ENCODE results near the gene EXOC3L2. TPM values are rescaled to one million over a fixed set of nuclear protein-coding genes. Genes with fewer than 3 reads are reported as not detected.

The EXOC3L2 gene
- total and polyA plus RNA-seq, 10 donors: 1.9 to 22.7 (median 13.4) TPM

GRCh38 chr19:45278087-45278486 is 32.9 kb upstream of the EXOC3L2 start:
- Histone ChIP-seq H3K27me3 (replicated peaks in 1 of 7) (no peaks in the 10 kb centered on the region), H3K4me1 (peaks cover 0 to 5% (median 0%) of the 10 kb centered on the region in 6 donors), H3K4me3 (no peak overlapping the region), H3K9me3 (no peaks in the 10 kb centered on the region), H3K27ac (no peak overlapping the region), H3K36me3 (peaks cover 6 to 99% (median 57%) of the 10 kb centered on the region in 6 donors)
- no peak for DNase-seq
- WGBS, 5 donors: 92 to 98% (median 96%) methylated on average over 10 of the region's 10 CpGs
- intact Hi-C loops (cut with DNase I; ENCODE audit: low total_unique reads): no loop called here
- TF ChIP-seq POLR2A (IDR thresholded peaks at IDR 0.05) (no peak), CTCF (IDR thresholded peaks at IDR 0.05 in 8 of 11, conservative IDR thresholded peaks at IDR 0.05 in 3 of 11) (no peak), POLR2AphosphoS5 (IDR thresholded peaks at IDR 0.05) (no peak)

GRCh38 chr19:45276284-45276687 is 31.1 kb upstream of the EXOC3L2 start:
- H3K4me1 ChIP-seq: peaks cover 0 to 9% (median 0%) of the 10 kb centered on the region in 6 donors
- no peak for DNase-seq
- no peak overlapping the region for H3K27ac ChIP-seq
- no peak overlapping the region for H3K4me3 ChIP-seq
- WGBS, 5 donors: 84 to 89% (median 87%) methylated on average over 5 to 7 of the region's 7 CpGs
- no peaks in the 10 kb centered on the region for H3K27me3 ChIP-seq (replicated peaks in 1 of 7)
- peaks cover 6 to 99% (median 58%) of the 10 kb centered on the region in 6 donors for H3K36me3 ChIP-seq
- no peaks in the 10 kb centered on the region for H3K9me3 ChIP-seq
- intact Hi-C loops (cut with DNase I; ENCODE audit: low total_unique reads): no loop called here
- TF ChIP-seq CTCF (IDR thresholded peaks at IDR 0.05 in 8 of 11, conservative IDR thresholded peaks at IDR 0.05 in 3 of 11) (no peak), POLR2A (IDR thresholded peaks at IDR 0.05) (no peak), POLR2AphosphoS5 (IDR thresholded peaks at IDR 0.05) (no peak)

- peaks cover 6 to 99% (median 59%) of the 10 kb centered on the region in 6 donors for H3K36me3 ChIP-seq
- H3K9me3 ChIP-seq: no peaks in the 10 kb centered on the region
- H3K27me3 ChIP-seq (replicated peaks in 1 of 7): no peaks in the 10 kb centered on the region
- intact Hi-C loops (cut with DNase I; ENCODE audit: low total_unique reads): no loop called here
- no peak overlapping the region for H3K27ac ChIP-seq
- H3K4me3 ChIP-seq: no peak overlapping the region
- TF ChIP-seq POLR2A (IDR thresholded peaks at IDR 0.05) (no peak), POLR2AphosphoS5 (IDR thresholded peaks at IDR 0.05) (peak in 1 of 3 donors; percentile 19), CTCF (IDR thresholded peaks at IDR 0.05 in 8 of 11, conservative IDR thresholded peaks at IDR 0.05 in 3 of 11) (no peak)
- peaks cover 0 to 9% (median 0%) of the 10 kb centered on the region in 6 donors for H3K4me1 ChIP-seq
- 76 to 88% (median 86%) methylated on average over 11 to 12 of the region's 12 CpGs for WGBS, 5 donors
- no peak for DNase-seq
Observed at GRCh38 chr19:45275370-45275971, 30.3 kb upstream of the EXOC3L2 start.

- 86 to 91% (median 90%) methylated on average over 14 of the region's 14 CpGs for WGBS, 5 donors
- intact Hi-C loops (cut with DNase I; ENCODE audit: low total_unique reads): no loop called here
- Histone ChIP-seq H3K27me3 (replicated peaks in 1 of 7) (no peaks in the 10 kb centered on the region), H3K4me1 (peaks cover 0 to 9% (median 0%) of the 10 kb centered on the region in 6 donors), H3K36me3 (peaks cover 0 to 99% (median 53%) of the 10 kb centered on the region in 6 donors), H3K9me3 (no peaks in the 10 kb centered on the region), H3K27ac (no peak overlapping the region), H3K4me3 (no peak overlapping the region)
- no peak for DNase-seq
- TF ChIP-seq POLR2AphosphoS5 (IDR thresholded peaks at IDR 0.05) (no peak), CTCF (IDR thresholded peaks at IDR 0.05 in 8 of 11, conservative IDR thresholded peaks at IDR 0.05 in 3 of 11) (no peak), POLR2A (IDR thresholded peaks at IDR 0.05) (no peak)
Observed at GRCh38 chr19:45273521-45273855, 28.3 kb upstream of the EXOC3L2 start.

All from spleen (tissue), 11 donors.